BJ (cell line): ENCODE measurements around the gene SFTA2. TPM values are rescaled to one million over a fixed set of nuclear protein-coding genes. Genes with fewer than 3 reads are reported as not detected.

ENCODE experiments used
- CTCF ChIA-PET: fragments of 350-600 bp; formaldehyde crosslinking; extraction: SDS; loops from one replicate; lab custom pipeline; 2021; ENCODE audit warnings: antibody characterized with exemption, inconsistent platforms; lab: Yijun Ruan, JAX
- POLR2A ChIA-PET: fragments of 300-600 bp; sonication (Branson Sonifier 250); formaldehyde crosslinking; extraction: SDS; loops from one replicate; lab custom pipeline; 2021; ENCODE audit warnings: antibody characterized with exemption; lab: Charles Lee
- DNase-seq: peaks from one replicate; pipeline ENCODE4 v3.0.0-alpha.2; 2011; ENCODE audit warnings: low read depth
- H3K27me3 ChIP-seq: 2 replicates; pipeline ENCODE4 v1.6.0; 2011; ENCODE audit warnings: low read length; ENCODE audit not compliant: control insufficient read depth, insufficient read depth
- H3K36me3 ChIP-seq: 2 replicates; pipeline ENCODE4 v1.5.1; 2011; ENCODE audit warnings: low read length; ENCODE audit not compliant: control insufficient read depth, insufficient read depth
- H3K4me3 ChIP-seq: 2 replicates; pipeline ENCODE4 v1.5.1; 2011; ENCODE audit warnings: low read depth, mild to moderate bottlenecking, control low read depth, low read length
- CTCF ChIP-seq: IDR thresholded peaks from 2 replicates; pipeline ENCODE4 v1.5.1; 2011; ENCODE audit warnings: low read depth, mild to moderate bottlenecking, control low read depth, inconsistent platforms, low read length, moderate library complexity; ENCODE audit not compliant: insufficient read depth
- polyA plus RNA-seq: library from polyadenylated mRNA; depleted of rRNA; stranded (reverse); fragments of >200 nt; gene quantifications from 2 replicates; pipeline ENCODE4 v1.2.3, GENCODE V29; 2011; rRNA removed
- small RNA-seq: library from RNA; depleted of rRNA; stranded (forward); fragments of <200 nt; gene quantifications from one replicate; pipeline ENCODE3, GENCODE V24; 2012; ENCODE audit warnings: low replicate concordance, low read depth; ENCODE audit not compliant: insufficient read length

The SFTA2 gene
- polyA plus RNA-seq, 1 experiment: not detected

- no peak for TF ChIP-seq CTCF
- ChIA-PET CTCF (interaction anchor here (0.8 to 12.0 kb wide), 10 partner anchors 9 to 203 kb away, joined by 3 to 274 read pairs (median 4); partner anchors contain the start of gene VARS2), POLR2A (interaction anchor here (0.6 to 1.6 kb wide), 4 partner anchors 24 to 266 kb away, joined by 3 to 13 read pairs (median 6); no protein-coding TSS in a partner anchor)
- Histone ChIP-seq H3K4me3 (no peak overlapping the region), H3K27me3 (no peaks in the 10 kb centered on the region), H3K36me3 (no peaks in the 10 kb centered on the region)
- no peak for DNase-seq
Measured at GRCh38 chr6:30881392-30882203, 50.4 kb downstream of the SFTA2 start.

Small RNA genes within 50 kb of the gene (small RNA-seq; reads per million reads assigned to genes)
- gene RF00019: not detected

Other genes starting within 250 kb of the SFTA2 start
- gene PPP1R18, start 245.5 kb downstream of the SFTA2 start, polyA plus RNA-seq: 87.5 and 121 TPM in 2 replicates
- gene NRM, start 241.2 kb downstream of the SFTA2 start, polyA plus RNA-seq: 12.6 and 19.7 TPM in 2 replicates
- gene MDC1, start 214.9 kb downstream of the SFTA2 start, polyA plus RNA-seq: 5.1 and 7.5 TPM in 2 replicates
- gene TUBB, start 211.8 kb downstream of the SFTA2 start, polyA plus RNA-seq: 1,140 and 1,840 TPM in 2 replicates
- gene FLOT1, start 189.5 kb downstream of the SFTA2 start, polyA plus RNA-seq: 205 and 292 TPM in 2 replicates
- 43.7 and 51.7 TPM in 2 replicates for gene IER3, start 187.6 kb downstream of the SFTA2 start, polyA plus RNA-seq
- 10.6 and 17.0 TPM in 2 replicates for gene DDR1, start 47.7 kb downstream of the SFTA2 start, polyA plus RNA-seq
- gene GTF2H4, start 24.0 kb downstream of the SFTA2 start, polyA plus RNA-seq: 24.9 and 28.2 TPM in 2 replicates
- gene VARS2, start 17.9 kb downstream of the SFTA2 start, polyA plus RNA-seq: 14.8 and 16.1 TPM in 2 replicates
- gene MUCL3, start 8.8 kb upstream of the SFTA2 start, polyA plus RNA-seq: not detected in 2 replicates
- not detected in 2 replicates for gene MUC21, start 51.5 kb upstream of the SFTA2 start, polyA plus RNA-seq
- gene MUC22, start 78.3 kb upstream of the SFTA2 start, polyA plus RNA-seq: not detected in 2 replicates
- not detected in 2 replicates for gene C6orf15, start 180.4 kb upstream of the SFTA2 start, polyA plus RNA-seq
- gene PSORS1C1, start 182.6 kb upstream of the SFTA2 start, polyA plus RNA-seq: 4.9 and 6.7 TPM in 2 replicates
- gene CDSN, start 188.3 kb upstream of the SFTA2 start, polyA plus RNA-seq: not detected in 2 replicates
- gene PSORS1C2, start 206.9 kb upstream of the SFTA2 start, polyA plus RNA-seq: not detected in 2 replicates
- gene CCHCR1, start 225.6 kb upstream of the SFTA2 start, polyA plus RNA-seq: 11.0 and 15.5 TPM in 2 replicates
- 8.5 and 10.4 TPM in 2 replicates for gene TCF19, start 226.4 kb upstream of the SFTA2 start, polyA plus RNA-seq
- 0.11 and 0.22 TPM in 2 replicates for gene POU5F1, start 238.5 kb upstream of the SFTA2 start, polyA plus RNA-seq